ENCODE data around the gene PTPN1. TPM values are rescaled to one million over a fixed set of nuclear protein-coding genes. Genes with fewer than 3 reads are reported as not detected.

PTPN1 gene
- total RNA-seq, 2 experiments from 2014 or later = 82.3 to 82.8 TPM

GRCh38 chr20:50592282-50593004 lies 82.3 kb downstream of the PTPN1 start:
- Histone ChIP-seq H3K27ac (ENCODE audit: low read depth in 1 of 2, low read length in 2 of 2) (no peak overlapping the region), H3K4me3 (ENCODE audit: low read length) (no peak overlapping the region), H3K9me3 (ENCODE audit: control insufficient read depth in 1 of 2, insufficient read depth in 1 of 2, low read length in 2 of 2) (no peaks in the 10 kb centered on the region), H3K36me3 (ENCODE audit: insufficient read depth, low read length) (peaks cover 2% of the 10 kb centered on the region), H3K4me1 (ENCODE audit: insufficient read depth, low read length) (peaks cover 10% of the 10 kb centered on the region), H3K27me3 (ENCODE audit: control insufficient read depth in 1 of 2, insufficient read depth in 2 of 2, low read length in 2 of 2) (no peaks in the 10 kb centered on the region)
- peaks cover 8% of the 10 kb centered on the region for H3K36me3 Mint-ChIP-seq (ENCODE audit: low read depth)
- intact Hi-C loops (cut with DNase I, micrococcal nuclease) = no loop called here
- no peak for ATAC-seq (ENCODE audit: poor library complexity)
- TF ChIP-seq CTCF (IDR thresholded peaks at IDR 0.05) = no peak
- H3K4me3 Mint-ChIP-seq = no peak overlapping the region
- DNase-seq = no peak
- POLR2A ChIA-PET = interaction anchor here (0.5 to 1.0 kb wide), 2 partner anchors 30 to 82 kb away, joined by 3 read pairs; partner anchors contain the start of gene PTPN1
- H3K4me1 Mint-ChIP-seq (ENCODE audit: low read depth) = peaks cover 14% of the 10 kb centered on the region
- H3K27me3 Mint-ChIP-seq = no peaks in the 10 kb centered on the region
- no peaks in the 10 kb centered on the region for H3K9me3 Mint-ChIP-seq
- CTCF ChIA-PET = interaction anchor here (1.4 kb wide), 1 partner anchor 8 kb away, joined by 4 read pairs; no protein-coding TSS in a partner anchor
- peak overlapping the region; percentile 44 for H3K27ac Mint-ChIP-seq

- Mint-ChIP-seq H3K4me3 (no peak overlapping the region), H3K4me1 (ENCODE audit: low read depth) (peaks cover 13% of the 10 kb centered on the region), H3K27ac (no peak overlapping the region), H3K9me3 (no peaks in the 10 kb centered on the region), H3K36me3 (ENCODE audit: low read depth) (peaks cover 5% of the 10 kb centered on the region), H3K27me3 (no peaks in the 10 kb centered on the region)
- Histone ChIP-seq H3K36me3 (ENCODE audit: insufficient read depth, low read length) (no peaks in the 10 kb centered on the region), H3K27me3 (ENCODE audit: control insufficient read depth in 1 of 2, insufficient read depth in 2 of 2, low read length in 2 of 2) (no peaks in the 10 kb centered on the region), H3K4me3 (ENCODE audit: low read length) (no peak overlapping the region), H3K4me1 (ENCODE audit: insufficient read depth, low read length) (peaks cover 8% of the 10 kb centered on the region), H3K27ac (ENCODE audit: low read depth in 1 of 2, low read length in 2 of 2) (no peak overlapping the region), H3K9me3 (ENCODE audit: control insufficient read depth in 1 of 2, insufficient read depth in 1 of 2, low read length in 2 of 2) (no peaks in the 10 kb centered on the region)
- intact Hi-C loops (cut with DNase I, micrococcal nuclease) = no loop called here
- DNase-seq (no peak), ATAC-seq (ENCODE audit: poor library complexity) (no peak)
- ChIA-PET POLR2A (interaction anchor here (1.0 to 1.6 kb wide), 2 partner anchors 82 to 109 kb away, joined by 3 to 4 read pairs; partner anchors contain the start of gene PTPN1), CTCF (interaction anchor here (1.4 kb wide), 1 partner anchor 8 kb away, joined by 4 read pairs; no protein-coding TSS in a partner anchor)
- no peak for TF ChIP-seq CTCF (IDR thresholded peaks at IDR 0.05)
Measured at GRCh38 chr20:50593005-50593335, 82.8 kb downstream of the PTPN1 start.

- H3K27ac Mint-ChIP-seq = no peak overlapping the region
- ChIA-PET CTCF (interaction anchor here (0.9 kb wide), 1 partner anchor 116 kb away, joined by 3 read pairs; no protein-coding TSS in a partner anchor), POLR2A (interaction anchor here (1.6 kb wide), 1 partner anchor 111 kb away, joined by 4 read pairs; no protein-coding TSS in a partner anchor)
- intact Hi-C loops (cut with DNase I, micrococcal nuclease) = no loop called here
- H3K36me3 Mint-ChIP-seq (ENCODE audit: low read depth) = no peaks in the 10 kb centered on the region
- peaks cover 6% of the 10 kb centered on the region for H3K4me1 ChIP-seq (ENCODE audit: insufficient read depth, low read length)
- ATAC-seq (ENCODE audit: poor library complexity) = no peak
- no peaks in the 10 kb centered on the region for H3K27me3 Mint-ChIP-seq
- no peak overlapping the region for H3K27ac ChIP-seq (ENCODE audit: low read depth in 1 of 2, low read length in 2 of 2)
- no peak overlapping the region for H3K4me3 Mint-ChIP-seq
- H3K9me3 ChIP-seq (ENCODE audit: control insufficient read depth in 1 of 2, insufficient read depth in 1 of 2, low read length in 2 of 2) = no peaks in the 10 kb centered on the region
- H3K27me3 ChIP-seq (ENCODE audit: control insufficient read depth in 1 of 2, insufficient read depth in 2 of 2, low read length in 2 of 2) = no peaks in the 10 kb centered on the region
- H3K4me3 ChIP-seq (ENCODE audit: low read length) = no peak overlapping the region
- TF ChIP-seq CTCF (IDR thresholded peaks at IDR 0.05) = no peak
- H3K36me3 ChIP-seq (ENCODE audit: insufficient read depth, low read length) = no peaks in the 10 kb centered on the region
- no peaks in the 10 kb centered on the region for H3K9me3 Mint-ChIP-seq
- peaks cover 8% of the 10 kb centered on the region for H3K4me1 Mint-ChIP-seq (ENCODE audit: low read depth)
- no peak for DNase-seq
Measured at GRCh38 chr20:50594231-50594590, 84.0 kb downstream of the PTPN1 start.

All from CD4-positive, alpha-beta T cell (primary cell).